H1 (cell line): ENCODE measurements around the gene RARRES2. TPM values are rescaled to one million over a fixed set of nuclear protein-coding genes. Genes with fewer than 3 reads are reported as not detected.
A peak's percentile ranks its signal among the peaks of the same experiment; 100 is the strongest.

Experiments
- ASH2L ChIP-seq: fragments of 200-600, 300-600 bp; sonication (generic); IDR thresholded peaks from one replicate; pipeline ENCODE4 v1.7.1; 2017; ENCODE audit warnings: low read length
- BACH1 ChIP-seq: IDR thresholded peaks from 2 replicates; pipeline ENCODE4 v1.6.1; 2012; ENCODE audit warnings: low read length, improper control_type of control experiment
- BCL11A ChIP-seq, 2 experiments: IDR thresholded peaks; one replicate each; pipeline ENCODE4 v1.6.1; 2011; ENCODE audit warnings: low read depth in 2 of 2, low read length in 2 of 2, mild to moderate bottlenecking in 2 of 2
- CBX8 ChIP-seq: fragments of 300-800, 300-1000 bp; sonication (generic); IDR thresholded peaks from 2 replicates; pipeline ENCODE4 v1.7.1; 2016; ENCODE audit warnings: low read depth, low read length, borderline replicate concordance
- CREB1 ChIP-seq: IDR thresholded peaks from 2 replicates; pipeline ENCODE4 v1.6.1; 2012; ENCODE audit warnings: inconsistent platforms
- CTBP2 ChIP-seq: IDR thresholded peaks from 2 replicates; pipeline ENCODE4 v1.7.0; 2011; ENCODE audit warnings: borderline replicate concordance, mild to moderate bottlenecking, moderate library complexity, mixed read lengths, low read length; ENCODE audit not compliant: insufficient read depth, insufficient read length
- FOSL1 ChIP-seq: IDR thresholded peaks from 2 replicates; pipeline ENCODE4 v1.6.1; 2011; ENCODE audit warnings: mild to moderate bottlenecking, low read depth, low read length, moderate library complexity; ENCODE audit not compliant: insufficient read depth
- HDAC6 ChIP-seq: IDR thresholded peaks from one replicate; pipeline ENCODE4 v1.7.1; 2012; ENCODE audit warnings: low read depth, mild to moderate bottlenecking, inconsistent platforms, low read length, moderate library complexity
- JUN ChIP-seq: IDR thresholded peaks from 2 replicates; pipeline ENCODE4 v1.6.1; 2011; ENCODE audit warnings: low read depth, mild to moderate bottlenecking, improper control_type of control experiment, low read length
- JUND ChIP-seq: IDR thresholded peaks from 2 replicates; pipeline ENCODE4 v1.6.1; 2011; ENCODE audit warnings: mild to moderate bottlenecking, improper control_type of control experiment, low read length
- KDM1A ChIP-seq: fragments of 200-600, 300-600 bp; sonication (generic); IDR thresholded peaks from 2 replicates; pipeline ENCODE4 v1.7.1; 2016; ENCODE audit warnings: mild to moderate bottlenecking, low read length, borderline replicate concordance
- KDM5A ChIP-seq: fragments of 200-600 bp; IDR thresholded peaks from 2 replicates; pipeline ENCODE4 v1.7.1; 2012; ENCODE audit warnings: mild to moderate bottlenecking, low read length, inconsistent platforms, mixed read lengths
- MAFK ChIP-seq: IDR thresholded peaks from 2 replicates; pipeline ENCODE4 v1.6.1; 2012; ENCODE audit warnings: low read depth, mild to moderate bottlenecking, improper control_type of control experiment, low read length
- RAD21 ChIP-seq, 2 experiments: IDR thresholded peaks in 1 of 2; conservative IDR thresholded peaks in 1 of 2; 2 replicates each; pipeline ENCODE4 v1.6.1; 2011; ENCODE audit warnings: low read depth in 2 of 2, low read length in 2 of 2, improper control_type of control experiment in 1 of 2, inconsistent platforms in 1 of 2, mild to moderate bottlenecking in 1 of 2, moderate library complexity in 1 of 2
- RFX5 ChIP-seq: IDR thresholded peaks from 2 replicates; pipeline ENCODE4 v1.6.1; 2011; ENCODE audit warnings: low read depth, low read length, improper control_type of control experiment, borderline replicate concordance
- RNF2 ChIP-seq: fragments of 200-900, 300-1000 bp; sonication (generic); IDR thresholded peaks from 2 replicates; pipeline ENCODE4 v1.7.1; 2016; ENCODE audit warnings: borderline replicate concordance, low read depth, mild to moderate bottlenecking, antibody characterized with exemption, low read length; ENCODE audit not compliant: poor library complexity, severe bottlenecking; ENCODE audit errors: missing control alignments
- SIRT6 ChIP-seq: IDR thresholded peaks from one replicate; pipeline ENCODE4 v1.7.1; 2012; ENCODE audit warnings: low read length, inconsistent platforms
- TAF1 ChIP-seq: IDR thresholded peaks from 2 replicates; pipeline ENCODE4 v1.6.1; 2011; ENCODE audit warnings: mild to moderate bottlenecking, low read depth, low read length
- TBP ChIP-seq: IDR thresholded peaks from 2 replicates; pipeline ENCODE4 v1.6.1; 2011; ENCODE audit warnings: low read depth, low read length, improper control_type of control experiment
- TCF12 ChIP-seq: IDR thresholded peaks from 2 replicates; pipeline ENCODE4 v1.6.1; 2011; ENCODE audit warnings: low read depth, mild to moderate bottlenecking, low read length
- polyA plus RNA-seq, 7 experiments: library from polyadenylated mRNA; depleted of rRNA in 3 of 7; stranded (reverse) in 5 of 7; unstranded in 2 of 7; fragments of >200 nt in 5 of 7; fragments of 200-250 nt in 2 of 7; gene quantifications; 1 replicate in 5 of 7; 2 replicates in 1 of 7; 4 replicates in 1 of 7; pipeline versions ENCODE4 v1.2.1 to v1.2.3, GENCODE V29; 2011 to 2013; ENCODE audit warnings: missing spikeins in 2 of 7, mixed read lengths in 2 of 7
- total RNA-seq: library from RNA; stranded (reverse); fragmentation: NEBNext Ultra II Directional; extraction: Animal tissue kit (Norgen Biotek cat#: 25700); gene quantifications from 2 replicates; pipeline ENCODE4 v1.2.1, GENCODE V29; 2021
- TF ChIP-seq, protein P1 (sequence below): IDR thresholded peaks from 2 replicates; pipeline ENCODE4 v1.6.1; 2012; ENCODE audit warnings: inconsistent platforms
- TF ChIP-seq, protein P2 (sequence below): IDR thresholded peaks from 2 replicates; pipeline ENCODE4 v1.6.1; 2012; ENCODE audit warnings: low read length, inconsistent platforms
- TF ChIP-seq, protein P3 (sequence below): IDR thresholded peaks from 2 replicates; pipeline ENCODE4 v1.6.1; 2012; ENCODE audit warnings: inconsistent platforms

RARRES2 gene
- total and polyA plus RNA-seq, 2 of the 8 experiments (the other 6 are each of a cell fraction or from before 2014, with no cell fraction given): 254 to 441 TPM

DNA sequence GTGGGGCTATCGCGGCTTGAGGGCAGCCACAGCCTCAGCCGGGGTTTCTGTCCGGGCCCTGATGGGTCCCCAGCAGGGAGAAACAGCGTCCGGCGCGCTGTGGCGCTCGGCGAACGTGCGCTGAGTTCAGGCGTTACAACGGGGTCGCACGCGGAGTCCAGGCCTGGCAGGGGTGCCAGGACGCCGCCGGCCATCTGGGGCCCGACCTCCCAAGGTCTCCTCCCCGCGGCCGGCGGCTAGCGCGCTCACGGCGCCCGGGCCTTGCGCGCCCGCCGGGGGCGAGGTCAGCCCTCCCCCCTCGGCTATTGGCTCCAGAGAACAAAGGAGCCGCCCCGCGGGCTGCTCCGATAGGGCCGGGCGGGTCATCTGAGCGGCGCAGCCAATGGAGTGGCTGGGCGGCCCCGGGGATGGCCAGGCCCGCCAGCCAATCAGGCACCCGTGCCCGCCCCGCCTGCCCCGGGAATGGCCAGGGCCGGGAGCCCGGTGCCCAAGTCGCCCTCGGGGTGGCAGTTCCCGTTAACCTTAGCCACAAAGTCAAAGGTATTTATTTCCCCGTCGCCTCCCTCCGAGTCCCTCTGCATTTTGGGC is 37.5 kb upstream of the RARRES2 start, which contains the start of gene ZNF775 (continued):
- TF ChIP-seq CBX8 (no peak), KDM5A (no peak), TCF12 (no peak), TAF1 (peak; percentile 63; the same call in 1 of the 2 replicates), RAD21 (IDR thresholded peaks at IDR 0.05 in 1 of 2, conservative IDR thresholded peaks at IDR 0.05 in 1 of 2; ENCODE audit: low read depth in 2 of 2, low read length in 2 of 2) (no peak; a peak in 1 of 4 replicates), BACH1 (no peak), CTBP2 (no peak), TBP (peak; percentile 43; the same call in 1 of the 2 replicates), SIRT6 (no peak), JUN (no peak), BCL11A (IDR thresholded peaks at IDR 0.05; ENCODE audit: low read depth in 2 of 2, low read length in 2 of 2) (no peak), JUND (no peak), RFX5 (no peak), MAFK (no peak), HDAC6 (no peak), KDM1A (no peak), FOSL1 (no peak), CREB1 (no peak), RNF2 (no peak), ASH2L (peak; percentile 61)
- TF ChIP-seq, protein P1, sequence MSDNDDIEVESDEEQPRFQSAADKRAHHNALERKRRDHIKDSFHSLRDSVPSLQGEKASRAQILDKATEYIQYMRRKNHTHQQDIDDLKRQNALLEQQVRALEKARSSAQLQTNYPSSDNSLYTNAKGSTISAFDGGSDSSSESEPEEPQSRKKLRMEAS: no peak; the same call in 1 of the 2 replicates
- TF ChIP-seq, protein P2, sequence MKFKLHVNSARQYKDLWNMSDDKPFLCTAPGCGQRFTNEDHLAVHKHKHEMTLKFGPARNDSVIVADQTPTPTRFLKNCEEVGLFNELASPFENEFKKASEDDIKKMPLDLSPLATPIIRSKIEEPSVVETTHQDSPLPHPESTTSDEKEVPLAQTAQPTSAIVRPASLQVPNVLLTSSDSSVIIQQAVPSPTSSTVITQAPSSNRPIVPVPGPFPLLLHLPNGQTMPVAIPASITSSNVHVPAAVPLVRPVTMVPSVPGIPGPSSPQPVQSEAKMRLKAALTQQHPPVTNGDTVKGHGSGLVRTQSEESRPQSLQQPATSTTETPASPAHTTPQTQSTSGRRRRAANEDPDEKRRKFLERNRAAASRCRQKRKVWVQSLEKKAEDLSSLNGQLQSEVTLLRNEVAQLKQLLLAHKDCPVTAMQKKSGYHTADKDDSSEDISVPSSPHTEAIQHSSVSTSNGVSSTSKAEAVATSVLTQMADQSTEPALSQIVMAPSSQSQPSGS: no peak
- TF ChIP-seq, protein P3, sequence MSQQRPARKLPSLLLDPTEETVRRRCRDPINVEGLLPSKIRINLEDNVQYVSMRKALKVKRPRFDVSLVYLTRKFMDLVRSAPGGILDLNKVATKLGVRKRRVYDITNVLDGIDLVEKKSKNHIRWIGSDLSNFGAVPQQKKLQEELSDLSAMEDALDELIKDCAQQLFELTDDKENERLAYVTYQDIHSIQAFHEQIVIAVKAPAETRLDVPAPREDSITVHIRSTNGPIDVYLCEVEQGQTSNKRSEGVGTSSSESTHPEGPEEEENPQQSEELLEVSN: peak; percentile 33; the same call in 1 of the 2 replicates
